ENCODE data around the gene H3-3A. TPM values are rescaled to one million over a fixed set of nuclear protein-coding genes. Genes with fewer than 3 reads are reported as not detected.
"Not testable (repeated sequence)": the region's sequence is repeated elsewhere in the genome, so short reads cannot be mapped to it uniquely, and the experiment has no call there.

H3-3A gene
- total RNA-seq, 4 donors from 2014 or later: 202 to 340 (median 291) TPM

- H3K27me3 ChIP-seq: no peaks in the 10 kb centered on the region
- no peaks in the 10 kb centered on the region for H3K36me3 ChIP-seq
- no peaks in the 10 kb centered on the region for H3K9me3 ChIP-seq
- H3K4me3 ChIP-seq: no peak overlapping the region
- DNase-seq: no peak
- no peak overlapping the region for H3K27ac ChIP-seq
- TF ChIP-seq POLR2A (IDR thresholded peaks at IDR 0.05) (no peak), CTCF (IDR thresholded peaks at IDR 0.05) (no peak)
- peaks cover 0 to 13% (median 6%) of the 10 kb centered on the region in 4 donors for H3K4me1 ChIP-seq
These were observed 23.3 kb downstream of the H3-3A start for GRCh38 chr1:226085675-226086285.

GRCh38 chr1:226086776-226087175 lies 24.3 kb downstream of the H3-3A start:
- Histone ChIP-seq H3K36me3 (no peaks in the 10 kb centered on the region), H3K9me3 (no peaks in the 10 kb centered on the region), H3K4me1 (peaks cover 0 to 13% (median 6%) of the 10 kb centered on the region in 4 donors), H3K27me3 (no peaks in the 10 kb centered on the region), H3K27ac (no peak overlapping the region), H3K4me3 (no peak overlapping the region)
- TF ChIP-seq POLR2A (IDR thresholded peaks at IDR 0.05) (no peak), CTCF (IDR thresholded peaks at IDR 0.05) (no peak)
- no peak for DNase-seq

GRCh38 chr1:226091461-226091860 lies 28.9 kb downstream of the H3-3A start:
- no peak for TF ChIP-seq POLR2A (IDR thresholded peaks at IDR 0.05)
- no peak for TF ChIP-seq CTCF (IDR thresholded peaks at IDR 0.05)
- DNase-seq: no peak

GRCh38 chr1:226092048-226092820 lies 29.7 kb downstream of the H3-3A start:
- H3K4me3 ChIP-seq, H3K4me1 ChIP-seq, H3K36me3 ChIP-seq, H3K27me3 ChIP-seq, H3K9me3 ChIP-seq, H3K27ac ChIP-seq: not testable (repeated sequence)
- DNase-seq: peak in 1 of 3 donors; percentile 31

More at GRCh38 chr1:226091461-226091860, 28.9 kb downstream of the H3-3A start:
- Histone ChIP-seq H3K27ac (no peak overlapping the region), H3K27me3 (no peaks in the 10 kb centered on the region), H3K4me1 (no peaks in the 10 kb centered on the region), H3K4me3 (no peak overlapping the region), H3K9me3 (no peaks in the 10 kb centered on the region), H3K36me3 (no peaks in the 10 kb centered on the region)

- Histone ChIP-seq H3K4me3 (no peak overlapping the region), H3K27me3 (no peaks in the 10 kb centered on the region), H3K9me3 (no peaks in the 10 kb centered on the region), H3K27ac (no peak overlapping the region), H3K36me3 (no peaks in the 10 kb centered on the region), H3K4me1 (no peaks in the 10 kb centered on the region)
- DNase-seq: no peak
- no peak for TF ChIP-seq POLR2A (IDR thresholded peaks at IDR 0.05)
- TF ChIP-seq CTCF (IDR thresholded peaks at IDR 0.05): no peak
These were observed 30.4 kb downstream of the H3-3A start for GRCh38 chr1:226092965-226093364.

GRCh38 chr1:226093621-226094020 lies 31.1 kb downstream of the H3-3A start:
- Histone ChIP-seq H3K27ac (no peak overlapping the region), H3K36me3 (no peaks in the 10 kb centered on the region), H3K4me1 (no peaks in the 10 kb centered on the region), H3K27me3 (no peaks in the 10 kb centered on the region), H3K9me3 (no peaks in the 10 kb centered on the region), H3K4me3 (no peak overlapping the region)
- DNase-seq: peak in 2 of 3 donors; percentile 13 to 15
- TF ChIP-seq POLR2A (IDR thresholded peaks at IDR 0.05) (no peak), CTCF (IDR thresholded peaks at IDR 0.05) (no peak)

All from Peyer's patch (tissue), 4 donors.